Right lobe of liver (tissue), 6 donors: ENCODE measurements around the gene RAB11FIP3. TPM values are rescaled to one million over a fixed set of nuclear protein-coding genes. Genes with fewer than 3 reads are reported as not detected.
A peak's percentile ranks its signal among the peaks of the same experiment; 100 is the strongest.

Experiments used
- ATAC-seq, 4 donors: fragments of 200-7000 bp; cut with Tn5 transposase; one replicate each; pipeline ENCODE4 v1.9.1; 2020; ENCODE audit warnings: mild to moderate bottlenecking in 4 of 4, moderate library complexity in 4 of 4
- DNase-seq, 3 donors: peaks; one replicate each; pipeline ENCODE4 v3.0.0-alpha.2; 2020
- H3K27ac ChIP-seq, 3 donors: fragments of 200-600 bp; one replicate each; pipeline ENCODE4 v1.8.0; 2022
- H3K27me3 ChIP-seq, 2 donors: fragments of 200-600 bp; one replicate each; pipeline ENCODE4 v1.8.0; 2022
- H3K36me3 ChIP-seq, 4 donors: fragments of 200-600 bp; sonication (generic) in 1 of 4; one replicate each; pipeline versions ENCODE4 v1.5.1 to v1.8.0; 2017 to 2022; ENCODE audit warnings: control low read depth in 1 of 4
- H3K4me1 ChIP-seq, 4 donors: fragments of 200-600 bp; sonication (generic) in 1 of 4; one replicate each; pipeline versions ENCODE4 v1.5.1 to v1.8.0; 2017 to 2022; ENCODE audit warnings: control low read depth in 1 of 4
- H3K4me3 ChIP-seq, 3 donors: fragments of 200-600 bp; one replicate each; pipeline ENCODE4 v1.8.0; 2022
- H3K9me3 ChIP-seq, 4 donors: fragments of 200-600 bp; sonication (generic) in 1 of 4; one replicate each; pipeline versions ENCODE4 v1.5.1 to v1.8.0; 2017 to 2022; ENCODE audit warnings: control low read depth in 1 of 4
- POLR2A ChIP-seq: fragments of 450-650 bp; IDR thresholded peaks from one replicate; pipeline ENCODE4 v1.6.1; 2017; ENCODE audit warnings: antibody characterized with exemption, mild to moderate bottlenecking
- WGBS: methylation state at CpG from one replicate; pipeline ENCODE4 v1.1.6; 2018; ENCODE audit warnings: low coverage, low lambda C conversion rate; ENCODE audit not compliant: insufficient coverage; ENCODE audit errors: missing lambda C conversion rate; 5-methylcytosine and 5-hydroxymethylcytosine counted together
- intact Hi-C, 2 donors: fragments of 100-400 bp; cut with DNase I; formaldehyde crosslinking; loops; one replicate each; pipeline versions ENCODE4 v1.11.2 to v1.14.1; 2022
- total RNA-seq, 6 experiments: library from RNA; depleted of rRNA in 2 of 6; stranded (reverse); fragments of >200 nt in 2 of 6; fragmentation: NEBNext Ultra II Directional in 3 of 6; extraction: Animal tissue kit (Norgen Biotek cat#: 25700) in 3 of 6; gene quantifications; one replicate each; pipeline versions ENCODE4 v1.1.0 to v1.2.4, GENCODE V29; 2016 to 2023
- TF ChIP-seq, protein P1 (sequence below), 4 donors: fragments of 200-600 bp in 3 of 4; fragments of 450-650 bp in 1 of 4; IDR thresholded peaks; one replicate each; pipeline versions ENCODE4 v1.5.1 to v1.8.0; 2016 to 2022; ENCODE audit warnings: antibody characterized with exemption in 4 of 4, mild to moderate bottlenecking in 2 of 4
- donor health status: DM: no; HTN: yes; CAD: no.
- donor health status: DM: no; HTN: no; CAD: no.
- donor health status: DM: no; HTN: no; CAD: no.
- donor health status: DM: no; HTN: yes; CAD: no.
- donor health status: DM: no; HTN: yes; CAD: no.

Gene RAB11FIP3
- total RNA-seq, 6 experiments from 2014 or later = 19.5 to 38.3 (median 25.5) TPM

DNA sequence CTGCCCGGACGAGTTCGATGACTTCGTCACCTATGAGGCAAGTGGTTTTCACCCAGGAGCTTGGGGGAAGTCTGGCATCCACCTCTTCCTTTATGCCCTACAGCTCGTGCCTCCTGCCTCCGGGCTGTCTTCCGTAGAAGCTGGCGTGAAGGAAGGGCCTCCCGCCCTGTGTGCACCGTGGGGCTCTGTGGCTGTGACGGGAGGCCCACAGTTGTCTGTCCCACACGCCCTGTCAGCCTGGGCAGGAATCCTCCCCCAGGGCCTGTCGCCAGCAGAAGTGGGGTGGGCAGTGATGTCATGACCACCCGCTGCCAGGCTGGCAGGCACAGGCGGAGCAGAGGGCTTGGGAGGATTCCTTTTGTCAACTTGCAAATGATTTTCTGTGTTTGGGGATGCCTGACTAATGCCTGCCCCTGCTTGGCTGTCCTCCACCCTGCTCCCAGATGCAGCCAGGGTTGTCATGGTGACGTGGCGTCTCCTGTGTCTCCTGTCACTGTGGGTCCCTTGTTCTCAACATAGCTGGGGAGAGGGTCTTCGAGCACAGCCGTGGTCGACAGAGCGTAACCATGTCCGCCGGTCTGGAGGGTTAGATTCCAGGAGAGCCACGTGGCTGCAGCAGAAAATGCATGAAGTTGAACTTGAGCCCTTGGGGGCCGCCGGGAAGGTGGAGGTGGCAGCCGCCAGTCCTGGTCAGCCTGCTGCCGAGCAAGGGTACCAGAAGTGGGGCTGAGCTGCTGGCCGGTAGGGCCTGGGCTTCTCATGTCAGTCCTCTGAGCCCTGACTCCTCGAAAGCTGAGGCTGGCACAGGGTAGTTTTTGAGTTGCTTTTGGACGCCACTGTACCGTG, 46.1 kb downstream of the RAB11FIP3 start:
- H3K27ac ChIP-seq = no peak overlapping the region
- H3K9me3 ChIP-seq = no peaks in the 10 kb centered on the region
- ATAC-seq = no peak
- TF ChIP-seq POLR2A = no peak
- TF ChIP-seq, protein P1, sequence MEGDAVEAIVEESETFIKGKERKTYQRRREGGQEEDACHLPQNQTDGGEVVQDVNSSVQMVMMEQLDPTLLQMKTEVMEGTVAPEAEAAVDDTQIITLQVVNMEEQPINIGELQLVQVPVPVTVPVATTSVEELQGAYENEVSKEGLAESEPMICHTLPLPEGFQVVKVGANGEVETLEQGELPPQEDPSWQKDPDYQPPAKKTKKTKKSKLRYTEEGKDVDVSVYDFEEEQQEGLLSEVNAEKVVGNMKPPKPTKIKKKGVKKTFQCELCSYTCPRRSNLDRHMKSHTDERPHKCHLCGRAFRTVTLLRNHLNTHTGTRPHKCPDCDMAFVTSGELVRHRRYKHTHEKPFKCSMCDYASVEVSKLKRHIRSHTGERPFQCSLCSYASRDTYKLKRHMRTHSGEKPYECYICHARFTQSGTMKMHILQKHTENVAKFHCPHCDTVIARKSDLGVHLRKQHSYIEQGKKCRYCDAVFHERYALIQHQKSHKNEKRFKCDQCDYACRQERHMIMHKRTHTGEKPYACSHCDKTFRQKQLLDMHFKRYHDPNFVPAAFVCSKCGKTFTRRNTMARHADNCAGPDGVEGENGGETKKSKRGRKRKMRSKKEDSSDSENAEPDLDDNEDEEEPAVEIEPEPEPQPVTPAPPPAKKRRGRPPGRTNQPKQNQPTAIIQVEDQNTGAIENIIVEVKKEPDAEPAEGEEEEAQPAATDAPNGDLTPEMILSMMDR (IDR thresholded peaks at IDR 0.05) = no peak
- intact Hi-C loops = no loop called here
- WGBS = 94% methylated on average over 6 of the region's 32 CpGs
- no peak for DNase-seq
- H3K36me3 ChIP-seq = no peaks in the 10 kb centered on the region
- no peaks in the 10 kb centered on the region for H3K4me1 ChIP-seq
- H3K4me3 ChIP-seq = no peak overlapping the region
- H3K27me3 ChIP-seq = no peaks in the 10 kb centered on the region

DNA sequence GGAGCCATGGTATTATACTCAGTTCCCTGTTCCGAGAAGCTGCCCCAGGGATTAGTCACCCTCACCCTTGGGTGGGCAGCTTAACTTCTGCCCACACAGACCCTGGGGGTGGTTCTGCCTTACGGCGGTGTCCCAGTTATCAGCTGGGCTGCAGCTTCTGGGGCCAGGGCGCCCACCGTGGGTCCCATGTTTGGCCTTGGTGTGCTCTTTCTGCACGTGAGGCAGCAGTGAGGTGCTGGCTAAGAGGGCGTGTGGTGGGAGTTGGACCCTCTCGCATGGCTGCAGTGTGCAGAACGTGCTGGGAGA, 46.7 kb downstream of the RAB11FIP3 start:
- no peak for DNase-seq
- no peak for ATAC-seq
- Histone ChIP-seq H3K27ac (no peak overlapping the region), H3K27me3 (no peaks in the 10 kb centered on the region), H3K4me3 (no peak overlapping the region), H3K36me3 (no peaks in the 10 kb centered on the region), H3K9me3 (no peaks in the 10 kb centered on the region), H3K4me1 (no peaks in the 10 kb centered on the region)
- intact Hi-C loops = no loop called here
- WGBS = no CpG with 5 or more reads among the region's 9 CpGs
- TF ChIP-seq POLR2A = no peak
- TF ChIP-seq, protein P1 (IDR thresholded peaks at IDR 0.05) = no peak

DNA sequence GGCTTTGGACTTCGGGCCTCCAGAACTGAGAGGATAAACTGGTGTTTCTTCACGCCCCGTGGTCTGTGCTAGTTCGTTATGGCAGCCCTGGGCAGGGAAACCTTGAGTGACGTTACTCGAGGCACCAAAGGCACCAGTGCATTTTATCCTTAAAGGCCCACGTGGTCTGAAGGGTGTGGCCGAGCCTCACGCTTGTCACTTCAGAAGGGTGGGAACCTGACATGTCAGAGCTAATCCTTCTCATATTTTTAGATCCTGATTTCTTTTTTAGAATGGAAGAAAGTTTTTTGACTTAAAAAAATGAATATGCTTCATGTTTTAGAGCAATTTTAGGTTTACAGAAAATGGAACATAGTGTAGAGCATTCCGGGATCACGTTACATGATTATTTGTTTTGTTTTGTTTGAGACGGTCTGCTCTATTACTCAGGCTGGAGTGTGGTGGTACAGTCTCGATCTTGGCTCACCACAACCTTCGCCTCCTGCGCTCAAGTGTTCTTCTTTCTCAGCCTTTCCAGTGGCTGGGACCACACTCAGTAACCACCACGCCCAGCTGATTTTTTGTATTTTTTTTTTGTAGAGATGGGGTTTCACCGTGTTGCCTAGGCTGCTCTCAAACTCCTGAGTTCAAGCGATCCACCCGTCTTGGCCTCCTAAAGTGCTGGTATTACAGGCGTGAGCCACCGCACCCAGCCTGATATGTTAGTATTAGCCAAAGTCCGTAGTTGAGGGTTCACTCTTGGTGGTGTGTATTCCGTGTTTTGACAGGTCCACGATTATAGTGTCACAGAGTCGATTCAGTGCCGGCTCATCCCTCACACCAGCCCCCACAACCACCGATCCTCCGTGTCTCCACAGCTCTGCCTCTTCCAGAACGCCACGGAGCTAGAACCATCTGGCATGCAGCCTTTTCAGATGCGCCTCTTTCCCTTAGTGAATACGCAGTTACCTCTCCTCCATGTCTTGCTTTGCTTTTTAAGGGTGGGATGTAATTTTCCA, 47.9 kb downstream of the RAB11FIP3 start:
- intact Hi-C loops = no loop called here
- 91% methylated on average over 18 of the region's 32 CpGs for WGBS
- H3K9me3 ChIP-seq = no peaks in the 10 kb centered on the region
- no peak overlapping the region for H3K4me3 ChIP-seq
- ATAC-seq (no peak), DNase-seq (no peak)
- no peaks in the 10 kb centered on the region for H3K27me3 ChIP-seq
- TF ChIP-seq POLR2A = no peak
- TF ChIP-seq, protein P1 (IDR thresholded peaks at IDR 0.05) = no peak
- no peaks in the 10 kb centered on the region for H3K36me3 ChIP-seq
- no peak overlapping the region for H3K27ac ChIP-seq
- H3K4me1 ChIP-seq = peaks cover 0 to 5% (median 0%) of the 10 kb centered on the region in 4 donors

DNA sequence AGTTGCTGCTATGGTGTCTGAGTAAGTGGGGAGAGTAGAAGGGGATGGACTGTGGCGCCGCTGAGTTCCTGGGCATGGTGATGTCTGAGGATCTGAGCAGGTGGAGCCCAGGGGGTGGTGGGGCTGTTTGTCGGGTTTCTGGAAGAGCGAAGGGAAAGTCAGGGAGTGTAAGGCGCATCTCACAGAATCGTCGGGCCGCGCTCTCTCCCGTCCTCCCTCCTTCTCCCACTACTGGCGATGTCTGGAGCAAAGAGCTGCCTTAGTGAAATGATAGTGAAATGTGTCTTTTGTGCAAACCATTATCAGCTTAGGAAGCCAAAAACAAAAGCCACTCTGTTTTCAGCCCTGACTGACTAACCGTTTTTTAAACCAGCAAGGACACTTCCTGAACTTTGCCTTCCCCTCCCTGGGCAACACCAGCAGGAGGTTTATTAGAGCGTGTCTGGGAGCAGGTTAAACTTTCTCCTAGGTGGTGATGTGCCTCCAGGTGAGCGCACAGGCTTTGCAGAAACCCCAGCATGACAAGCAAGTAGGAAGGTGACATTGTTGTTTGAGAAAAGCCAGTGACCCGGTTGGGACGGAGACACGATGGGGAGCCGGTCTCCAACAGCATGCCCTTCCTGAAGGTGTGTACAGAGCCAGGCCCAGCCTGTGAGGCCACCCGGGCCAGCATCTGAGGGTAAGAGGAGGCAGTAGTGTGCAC, 49.1 kb downstream of the RAB11FIP3 start:
- 61% methylated on average over 12 of the region's 19 CpGs for WGBS
- H3K36me3 ChIP-seq = no peaks in the 10 kb centered on the region
- H3K27me3 ChIP-seq = no peaks in the 10 kb centered on the region
- DNase-seq (no peak), ATAC-seq (peak in 2 of 4 donors; percentile 11 to 15)
- no peaks in the 10 kb centered on the region for H3K9me3 ChIP-seq
- intact Hi-C loops = no loop called here
- H3K4me3 ChIP-seq = no peak overlapping the region
- TF ChIP-seq POLR2A = no peak
- TF ChIP-seq, protein P1 (IDR thresholded peaks at IDR 0.05) = no peak
- no peak overlapping the region for H3K27ac ChIP-seq
- H3K4me1 ChIP-seq = peaks cover 0 to 9% (median 0%) of the 10 kb centered on the region in 4 donors
